HT-29 (cell line): Measurements from ENCODE around the gene SEPSECS. TPM values are rescaled to one million over a fixed set of nuclear protein-coding genes. Genes with fewer than 3 reads are reported as not detected.
"Not testable (repeated sequence)": the region's sequence is repeated elsewhere in the genome, so short reads cannot be mapped to it uniquely, and the experiment has no call there.

ENCODE experiments used
- DNase-seq: peaks from one replicate; pipeline ENCODE4 v3.0.0-alpha.2; 2015; ENCODE audit warnings: low spot score
- total RNA-seq: library from RNA; depleted of rRNA; stranded (reverse); fragments of >200 nt; shearing (Covaris generic); gene quantifications from 2 replicates; pipeline ENCODE4 v1.2.3, GENCODE V29; 2014; rRNA removed

The SEPSECS gene
- total RNA-seq, 1 experiment from 2014 or later, result 2.4 TPM

DNA sequence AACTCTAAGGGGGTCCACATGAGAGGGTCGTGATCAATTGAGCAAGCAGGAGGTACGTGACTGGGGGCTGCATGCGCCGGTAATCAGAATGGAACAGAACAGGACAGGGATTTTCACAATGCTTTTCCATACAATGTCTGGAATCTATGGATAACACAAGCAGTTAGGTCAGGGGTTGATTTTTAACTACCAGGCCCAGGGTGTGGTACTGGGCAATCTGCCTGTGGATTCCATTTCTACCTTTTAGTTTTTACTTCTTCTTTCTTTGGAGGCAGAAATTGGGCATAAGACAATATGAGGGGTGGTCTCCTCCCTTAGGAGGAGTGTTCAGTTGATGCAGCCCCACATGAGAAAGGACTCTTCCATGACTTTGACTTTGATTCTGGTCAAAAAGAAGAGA is 76.8 kb downstream of the SEPSECS start:
- DNase-seq, result not testable (repeated sequence)

GRCh38 chr4:25081866-25082471 is 78.3 kb downstream of the SEPSECS start:
- no peak for DNase-seq

GRCh38 chr4:25080571-25080970 is 79.7 kb downstream of the SEPSECS start:
- no peak for DNase-seq

DNA sequence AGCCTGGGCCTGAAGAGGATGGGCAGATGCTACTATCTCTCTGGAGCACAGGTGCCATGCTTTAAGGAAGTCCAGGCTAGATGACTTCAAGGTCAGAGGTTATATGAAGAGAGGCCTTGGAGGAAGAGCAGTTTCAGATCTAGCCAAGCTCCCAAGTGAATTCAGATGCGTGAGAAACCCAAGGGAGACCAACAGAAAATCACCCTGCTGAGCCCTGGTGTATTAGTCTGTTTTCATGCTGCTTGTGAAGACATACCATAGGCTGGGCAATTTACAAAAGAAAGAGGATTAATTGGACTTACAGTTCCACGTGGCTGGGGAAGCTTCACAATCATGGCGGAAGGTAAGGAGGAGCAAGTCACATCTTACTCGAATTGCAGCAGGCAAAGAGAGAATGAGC is 81.7 kb downstream of the SEPSECS start:
- no peak for DNase-seq

- no peak for DNase-seq
Observed at GRCh38 chr4:25076625-25077398, 83.4 kb downstream of the SEPSECS start.

DNA sequence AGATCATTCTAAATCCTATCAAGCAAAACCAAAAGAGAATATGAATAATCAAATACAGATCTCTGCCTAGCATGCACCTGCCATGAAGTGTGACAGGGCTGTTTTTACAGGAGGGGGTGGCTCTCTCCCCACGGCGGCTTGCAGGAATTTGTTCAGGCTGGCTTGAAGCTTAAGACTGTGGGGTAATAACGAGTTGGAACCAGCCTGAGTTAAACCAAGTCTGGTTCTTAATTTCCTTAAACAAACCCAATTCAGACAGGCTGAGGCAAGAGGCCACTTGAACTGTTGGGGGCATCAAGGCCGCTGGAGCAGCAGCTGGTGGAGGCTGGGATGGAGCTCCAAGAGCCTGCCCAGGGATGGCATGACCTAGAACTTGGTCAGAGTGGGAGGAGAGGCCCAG is 84.4 kb downstream of the SEPSECS start:
- no peak for DNase-seq

GRCh38 chr4:25075129-25075528 is 85.1 kb downstream of the SEPSECS start:
- DNase-seq, result no peak

DNA sequence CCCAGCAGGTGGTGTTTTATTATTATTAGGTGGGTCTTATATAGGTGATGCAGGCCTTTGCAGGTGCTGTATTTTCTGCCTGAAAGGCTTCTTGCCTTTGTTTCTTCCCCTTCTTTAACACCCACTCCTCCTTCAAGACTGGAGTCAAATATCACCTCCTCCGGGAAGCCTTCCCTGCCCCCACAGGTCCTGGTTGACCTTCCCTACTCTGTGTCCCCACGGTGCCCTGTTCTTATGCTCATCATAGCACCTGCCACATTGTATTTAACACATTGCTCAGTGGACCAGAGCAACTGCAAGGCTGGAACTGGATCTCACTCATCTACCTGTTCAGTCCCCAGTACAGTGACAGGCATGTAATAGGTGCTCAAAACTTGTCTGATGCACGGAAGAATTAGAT is 89.7 kb downstream of the SEPSECS start:
- no peak for DNase-seq

Other genes starting within 250 kb of the SEPSECS start
- 0.34 and 0.92 TPM in 2 replicates for gene CCDC149, start 247.4 kb downstream of the SEPSECS start, total RNA-seq
- gene LGI2, start 129.5 kb downstream of the SEPSECS start, total RNA-seq, result not detected in 2 replicates
- gene PI4K2B, start 73.6 kb upstream of the SEPSECS start, total RNA-seq, result 14.0 and 14.4 TPM in 2 replicates
- gene ZCCHC4, start 152.3 kb upstream of the SEPSECS start, total RNA-seq, result 4.3 and 5.7 TPM in 2 replicates
- 9.9 and 14.0 TPM in 2 replicates for gene ANAPC4, start 216.8 kb upstream of the SEPSECS start, total RNA-seq